ENCODE data around the gene ATXN7L2. TPM values are rescaled to one million over a fixed set of nuclear protein-coding genes. Genes with fewer than 3 reads are reported as not detected.
A peak's percentile ranks its signal among the peaks of the same experiment; 100 is the strongest.

The ATXN7L2 gene
- total RNA-seq, 1 donor from 2014 or later: 15.6 TPM

DNA sequence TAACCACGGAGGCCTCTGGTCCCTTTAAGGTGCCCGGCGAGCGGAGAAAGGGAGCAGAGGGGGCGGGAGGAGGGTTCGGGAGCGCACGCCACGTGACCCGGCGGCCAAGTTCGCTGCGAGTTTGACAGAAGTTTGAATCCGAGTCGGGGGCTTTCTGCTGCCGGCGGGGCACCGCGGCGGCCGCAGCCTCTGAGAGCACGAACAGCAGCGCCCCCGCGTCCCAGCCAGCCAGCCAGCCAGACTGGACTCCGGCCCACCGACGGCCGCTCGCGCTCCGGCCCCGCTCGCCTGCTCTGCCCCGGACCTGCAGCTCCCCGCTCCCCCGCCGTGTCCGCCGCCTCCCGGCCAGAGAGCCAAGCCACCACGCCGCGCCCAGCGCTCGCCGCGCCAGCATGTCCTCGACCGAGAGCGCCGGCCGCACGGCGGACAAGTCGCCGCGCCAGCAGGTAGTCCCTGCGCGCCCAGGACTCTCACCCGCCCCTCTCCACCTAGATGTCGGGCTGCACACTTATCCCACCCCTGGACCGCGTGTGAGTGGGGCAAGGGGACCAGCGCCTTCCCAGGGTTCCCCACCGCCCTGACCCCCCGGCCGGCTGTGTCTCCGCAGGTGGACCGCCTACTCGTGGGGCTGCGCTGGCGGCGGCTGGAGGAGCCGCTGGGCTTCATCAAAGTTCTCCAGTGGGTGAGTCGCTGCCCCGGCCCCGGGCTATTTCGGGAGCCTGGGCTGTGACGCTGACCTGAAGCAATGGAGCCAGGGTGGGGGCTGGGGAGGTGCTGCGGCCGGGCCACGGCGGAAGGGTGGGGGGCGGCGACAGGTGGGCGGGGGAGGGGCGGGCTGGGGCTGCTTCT, 17.0 kb upstream of the ATXN7L2 start, which contains the start of gene SYPL2:
TSS of gene SYPL2 (plus strand) at position 95 of the 849 bp plus-strand sequence. CDS start at position 393, 298 bp downstream.
- Mint-ChIP-seq H3K27ac (ENCODE audit: unreplicated experiment) (no peak within 1 kb of the TSS), H3K36me3 (ENCODE audit: low read depth) (no peaks in the 10 kb centered on the region)
- TF ChIP-seq, protein P1, sequence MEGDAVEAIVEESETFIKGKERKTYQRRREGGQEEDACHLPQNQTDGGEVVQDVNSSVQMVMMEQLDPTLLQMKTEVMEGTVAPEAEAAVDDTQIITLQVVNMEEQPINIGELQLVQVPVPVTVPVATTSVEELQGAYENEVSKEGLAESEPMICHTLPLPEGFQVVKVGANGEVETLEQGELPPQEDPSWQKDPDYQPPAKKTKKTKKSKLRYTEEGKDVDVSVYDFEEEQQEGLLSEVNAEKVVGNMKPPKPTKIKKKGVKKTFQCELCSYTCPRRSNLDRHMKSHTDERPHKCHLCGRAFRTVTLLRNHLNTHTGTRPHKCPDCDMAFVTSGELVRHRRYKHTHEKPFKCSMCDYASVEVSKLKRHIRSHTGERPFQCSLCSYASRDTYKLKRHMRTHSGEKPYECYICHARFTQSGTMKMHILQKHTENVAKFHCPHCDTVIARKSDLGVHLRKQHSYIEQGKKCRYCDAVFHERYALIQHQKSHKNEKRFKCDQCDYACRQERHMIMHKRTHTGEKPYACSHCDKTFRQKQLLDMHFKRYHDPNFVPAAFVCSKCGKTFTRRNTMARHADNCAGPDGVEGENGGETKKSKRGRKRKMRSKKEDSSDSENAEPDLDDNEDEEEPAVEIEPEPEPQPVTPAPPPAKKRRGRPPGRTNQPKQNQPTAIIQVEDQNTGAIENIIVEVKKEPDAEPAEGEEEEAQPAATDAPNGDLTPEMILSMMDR (conservative IDR thresholded peaks at IDR 0.05): no peak

DNA sequence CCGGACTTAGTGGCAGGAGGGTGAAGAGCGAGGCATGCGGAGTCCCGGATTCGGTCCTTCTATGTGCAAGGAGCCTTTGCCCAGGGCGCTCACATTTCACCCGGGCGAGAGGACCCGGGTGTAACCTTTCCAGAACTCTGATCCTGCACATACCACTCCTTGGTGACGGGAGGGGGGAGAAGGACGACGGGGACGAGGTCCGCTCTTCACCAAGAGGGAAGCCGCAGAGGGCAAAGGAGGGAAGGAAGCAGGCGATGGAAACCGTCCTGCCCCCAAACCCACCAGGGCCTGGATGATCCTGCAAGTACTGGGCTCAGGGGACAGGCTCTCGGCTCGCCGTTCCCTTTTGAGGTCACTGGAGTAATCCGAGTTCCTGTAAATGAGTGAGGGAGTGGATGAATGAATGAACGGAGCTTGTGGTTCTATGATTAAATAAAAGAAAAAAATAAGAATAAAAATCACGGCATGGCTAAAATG, 16.4 kb upstream of the ATXN7L2 start:
- TF ChIP-seq, protein P1 (conservative IDR thresholded peaks at IDR 0.05): no peak
- DNase-seq (ENCODE audit: low read depth, low spot score): no peak
- H3K36me3 Mint-ChIP-seq (ENCODE audit: low read depth): no peaks in the 10 kb centered on the region
- H3K27me3 Mint-ChIP-seq (ENCODE audit: low read depth): peaks cover 99% of the 10 kb centered on the region
- peak overlapping the region; percentile 59 for H3K4me3 Mint-ChIP-seq
- peaks cover 8% of the 10 kb centered on the region for H3K4me1 Mint-ChIP-seq
- H3K9me3 Mint-ChIP-seq: no peaks in the 10 kb centered on the region
- no peak overlapping the region for H3K27ac Mint-ChIP-seq (ENCODE audit: unreplicated experiment)

More for the DNA sequence above, 17.0 kb upstream of the ATXN7L2 start, which contains the start of gene SYPL2:
- peak within 1 kb of the TSS; percentile 73 for H3K4me3 Mint-ChIP-seq
- H3K9me3 Mint-ChIP-seq: no peaks in the 10 kb centered on the region
- H3K4me1 Mint-ChIP-seq: peaks cover 8% of the 10 kb centered on the region
- DNase-seq (ENCODE audit: low read depth, low spot score): peak; percentile 44
- peaks cover 100% of the 10 kb centered on the region for H3K27me3 Mint-ChIP-seq (ENCODE audit: low read depth)

DNA sequence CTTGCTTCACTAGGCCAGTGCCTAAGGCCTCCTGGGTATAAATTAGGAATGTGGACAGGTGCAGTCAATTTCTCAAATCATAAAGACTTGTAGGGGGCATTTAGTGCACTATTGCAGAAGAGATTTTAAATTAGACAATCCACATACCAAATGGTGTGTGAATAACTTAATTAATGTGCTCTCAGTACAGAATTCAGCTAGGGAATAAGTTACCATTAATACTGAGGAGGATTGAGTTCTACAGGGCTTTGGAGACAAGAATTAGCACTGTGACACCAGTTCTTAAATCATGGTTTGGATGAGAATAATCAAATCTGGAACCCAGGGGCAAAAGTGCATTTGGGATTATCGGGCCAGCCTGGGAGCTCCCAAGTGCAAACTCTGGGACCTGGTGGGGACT, 15.6 kb upstream of the ATXN7L2 start:
- Mint-ChIP-seq H3K27ac (ENCODE audit: unreplicated experiment) (no peak overlapping the region), H3K4me1 (peaks cover 8% of the 10 kb centered on the region), H3K4me3 (peak overlapping the region; percentile 48), H3K9me3 (no peaks in the 10 kb centered on the region), H3K27me3 (ENCODE audit: low read depth) (peaks cover 99% of the 10 kb centered on the region), H3K36me3 (ENCODE audit: low read depth) (no peaks in the 10 kb centered on the region)
- TF ChIP-seq, protein P1 (conservative IDR thresholded peaks at IDR 0.05): no peak
- DNase-seq (ENCODE audit: low read depth, low spot score): no peak

DNA sequence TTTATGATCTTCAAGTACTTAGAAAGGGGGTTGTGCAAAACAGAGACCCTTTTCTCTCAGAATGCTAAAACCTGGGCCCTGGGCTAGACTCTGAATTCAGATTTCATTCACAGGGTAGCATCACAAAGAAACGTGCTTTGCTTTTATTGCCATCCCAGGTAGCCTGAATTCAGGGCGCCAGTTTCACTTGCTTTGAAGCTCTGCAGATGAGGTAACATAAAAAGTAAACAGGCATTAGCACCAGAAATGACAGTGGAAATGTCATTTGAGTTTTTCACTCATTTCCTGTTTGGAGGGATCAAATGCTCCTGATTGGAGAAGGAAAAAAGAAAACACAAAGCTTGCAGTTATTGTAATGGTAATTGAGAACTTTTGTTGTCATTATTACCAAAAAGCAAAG, 14.8 kb upstream of the ATXN7L2 start:
- Mint-ChIP-seq H3K27me3 (ENCODE audit: low read depth) (peaks cover 98% of the 10 kb centered on the region), H3K27ac (ENCODE audit: unreplicated experiment) (no peak overlapping the region)
- DNase-seq (ENCODE audit: low read depth, low spot score): no peak

DNA sequence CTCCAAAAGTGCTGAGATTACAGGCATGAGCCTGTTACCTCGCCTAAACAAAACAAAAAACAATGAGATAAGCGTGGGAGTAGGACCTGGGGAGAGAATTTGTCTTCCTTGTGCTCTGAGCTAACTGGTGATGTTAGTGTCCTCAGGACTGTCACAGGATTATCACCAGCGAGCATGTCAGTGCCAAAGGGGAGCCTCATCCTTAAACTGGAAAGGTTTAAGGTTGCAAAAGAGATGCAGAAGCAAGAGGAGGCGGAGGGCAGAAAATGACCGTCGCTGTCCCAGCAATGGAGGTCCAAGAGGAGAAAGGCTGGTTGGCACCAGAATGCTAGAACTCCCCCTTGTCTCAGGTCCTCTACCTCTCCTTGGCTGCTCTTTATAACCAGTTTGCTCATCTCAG, 13.5 kb upstream of the ATXN7L2 start:
- peaks cover 8% of the 10 kb centered on the region for H3K4me1 Mint-ChIP-seq
- TF ChIP-seq, protein P1 (conservative IDR thresholded peaks at IDR 0.05): no peak
- DNase-seq (ENCODE audit: low read depth, low spot score): no peak
- H3K27me3 Mint-ChIP-seq (ENCODE audit: low read depth): peaks cover 98% of the 10 kb centered on the region
- H3K4me3 Mint-ChIP-seq: no peak overlapping the region
- H3K9me3 Mint-ChIP-seq: no peaks in the 10 kb centered on the region
- H3K27ac Mint-ChIP-seq (ENCODE audit: unreplicated experiment): no peak overlapping the region
- no peaks in the 10 kb centered on the region for H3K36me3 Mint-ChIP-seq (ENCODE audit: low read depth)

More for the DNA sequence above, 14.8 kb upstream of the ATXN7L2 start:
- no peak overlapping the region for H3K4me3 Mint-ChIP-seq
- H3K36me3 Mint-ChIP-seq (ENCODE audit: low read depth): no peaks in the 10 kb centered on the region
- TF ChIP-seq, protein P1 (conservative IDR thresholded peaks at IDR 0.05): no peak
- no peaks in the 10 kb centered on the region for H3K9me3 Mint-ChIP-seq
- peaks cover 8% of the 10 kb centered on the region for H3K4me1 Mint-ChIP-seq

Measured in neural crest cell (in vitro differentiated cells).